DOHH2 (cell line): ENCODE measurements around the gene OPN4.

Experiments used
- H3F3A ChIP-seq: fragments of 200-600 bp; sonication (generic), shearing (Covaris generic); 2 replicates; pipeline ENCODE4 v1.6.0; 2016; ENCODE audit warnings: antibody characterized with exemption, mild to moderate bottlenecking; ENCODE audit not compliant: control insufficient read depth, insufficient read depth
- H3K27ac ChIP-seq: fragments of 200-600 bp; sonication (generic); 2 replicates; pipeline ENCODE4 v1.5.1; 2014; ENCODE audit warnings: low read depth, mild to moderate bottlenecking, low read length, moderate library complexity
- H3K27me3 ChIP-seq: fragments of 200-600 bp; sonication (generic); 2 replicates; pipeline ENCODE4 v1.6.1; 2014; ENCODE audit warnings: mild to moderate bottlenecking, low read length, mixed read lengths; ENCODE audit not compliant: control insufficient read depth
- H3K36me3 ChIP-seq: fragments of 200-600 bp; sonication (generic); 2 replicates; pipeline ENCODE4 v1.6.1; 2014; ENCODE audit warnings: mild to moderate bottlenecking, low read length, moderate library complexity, mixed read lengths; ENCODE audit not compliant: control insufficient read depth
- H3K4me1 ChIP-seq: fragments of 200-600 bp; sonication (generic); 2 replicates; pipeline ENCODE4 v1.6.1; 2014; ENCODE audit warnings: mild to moderate bottlenecking, low read length, mixed read lengths; ENCODE audit not compliant: control insufficient read depth
- H3K4me2 ChIP-seq: fragments of 200-600 bp; sonication (generic); 2 replicates; pipeline ENCODE4 v1.6.0; 2014; ENCODE audit warnings: mild to moderate bottlenecking, low read length, moderate library complexity
- H3K4me3 ChIP-seq: fragments of 200-600 bp; sonication (generic); 2 replicates; pipeline ENCODE4 v1.5.1; 2014; ENCODE audit warnings: mild to moderate bottlenecking, low read length, mixed read lengths
- H3K79me2 ChIP-seq: fragments of 200-600 bp; sonication (generic); 2 replicates; pipeline ENCODE4 v1.6.1; 2014; ENCODE audit warnings: mild to moderate bottlenecking, low read length, mixed read lengths; ENCODE audit not compliant: control insufficient read depth
- H3K9me2 ChIP-seq: fragments of 200-600 bp; sonication (generic); replicated peaks from 2 replicates; pipeline ENCODE4 v1.6.1; 2014; ENCODE audit warnings: mild to moderate bottlenecking, low read length, mixed read lengths; ENCODE audit not compliant: control insufficient read depth
- H3K9me3 ChIP-seq: fragments of 200-600 bp; sonication (generic); 2 replicates; pipeline ENCODE4 v1.6.1; 2014; ENCODE audit warnings: antibody characterized with exemption, low read length, mixed read lengths; ENCODE audit not compliant: control insufficient read depth, insufficient read depth
- H4K20me1 ChIP-seq: fragments of 200-600 bp; sonication (generic); 2 replicates; pipeline ENCODE4 v1.6.0; 2014; ENCODE audit warnings: low read depth, mild to moderate bottlenecking, antibody characterized with exemption, low read length, moderate library complexity; ENCODE audit not compliant: control insufficient read depth, insufficient read depth
- EZH2phosphoT487 ChIP-seq: fragments of 200-600 bp; sonication (generic); IDR thresholded peaks from 2 replicates; pipeline ENCODE4 v1.6.1; 2017; ENCODE audit warnings: borderline replicate concordance, mild to moderate bottlenecking, antibody characterized with exemption, low read length, moderate library complexity, mixed read lengths
- TF ChIP-seq, protein P1 (sequence below): fragments of 200-600 bp; sonication (generic); IDR thresholded peaks from one replicate; pipeline ENCODE4 v1.5.1; 2014; ENCODE audit warnings: antibody characterized with exemption, mild to moderate bottlenecking, low read depth, low read length; ENCODE audit not compliant: poor library complexity, severe bottlenecking

OPN4 gene

DNA sequence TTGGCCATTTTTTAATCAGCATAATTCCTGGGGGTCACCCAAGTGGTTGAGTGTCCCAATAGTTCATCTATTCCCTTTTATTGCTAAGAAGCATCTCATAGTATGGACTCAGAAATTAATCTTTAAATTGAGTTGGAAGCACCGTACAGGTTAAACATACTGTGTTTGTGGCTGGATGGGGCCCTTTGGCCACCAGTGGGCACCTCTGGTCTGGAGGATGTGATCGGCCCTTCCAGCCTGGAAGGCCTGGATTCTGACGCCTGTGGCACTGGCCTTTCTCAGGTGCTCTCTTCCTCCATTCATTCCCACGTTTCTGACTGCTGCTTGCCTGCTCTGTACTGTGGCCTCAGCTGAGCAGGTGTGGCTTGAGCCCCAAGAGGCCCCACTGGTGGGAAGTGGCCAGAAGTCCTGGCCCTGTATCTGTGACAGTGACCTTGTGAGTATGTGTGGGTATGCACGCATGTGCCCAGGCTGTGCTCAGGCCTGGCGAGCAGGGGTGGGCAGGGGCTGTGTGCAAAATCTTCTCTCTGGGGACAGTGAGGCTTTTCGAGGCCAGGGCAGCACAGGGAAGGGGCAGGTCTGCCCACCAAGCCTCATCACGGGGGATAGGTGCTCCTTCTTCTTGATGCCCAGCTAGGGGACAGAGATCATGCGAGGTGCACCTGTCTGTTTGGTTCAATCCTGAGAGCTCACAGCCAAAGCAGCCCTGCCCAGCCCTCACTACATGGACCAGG is 44.0 kb downstream of the OPN4 start:
- no peaks in the 10 kb centered on the region for H4K20me1 ChIP-seq
- TF ChIP-seq EZH2phosphoT487, result no peak
- TF ChIP-seq, protein P1, sequence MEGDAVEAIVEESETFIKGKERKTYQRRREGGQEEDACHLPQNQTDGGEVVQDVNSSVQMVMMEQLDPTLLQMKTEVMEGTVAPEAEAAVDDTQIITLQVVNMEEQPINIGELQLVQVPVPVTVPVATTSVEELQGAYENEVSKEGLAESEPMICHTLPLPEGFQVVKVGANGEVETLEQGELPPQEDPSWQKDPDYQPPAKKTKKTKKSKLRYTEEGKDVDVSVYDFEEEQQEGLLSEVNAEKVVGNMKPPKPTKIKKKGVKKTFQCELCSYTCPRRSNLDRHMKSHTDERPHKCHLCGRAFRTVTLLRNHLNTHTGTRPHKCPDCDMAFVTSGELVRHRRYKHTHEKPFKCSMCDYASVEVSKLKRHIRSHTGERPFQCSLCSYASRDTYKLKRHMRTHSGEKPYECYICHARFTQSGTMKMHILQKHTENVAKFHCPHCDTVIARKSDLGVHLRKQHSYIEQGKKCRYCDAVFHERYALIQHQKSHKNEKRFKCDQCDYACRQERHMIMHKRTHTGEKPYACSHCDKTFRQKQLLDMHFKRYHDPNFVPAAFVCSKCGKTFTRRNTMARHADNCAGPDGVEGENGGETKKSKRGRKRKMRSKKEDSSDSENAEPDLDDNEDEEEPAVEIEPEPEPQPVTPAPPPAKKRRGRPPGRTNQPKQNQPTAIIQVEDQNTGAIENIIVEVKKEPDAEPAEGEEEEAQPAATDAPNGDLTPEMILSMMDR, result no peak
- no peaks in the 10 kb centered on the region for H3K9me2 ChIP-seq
- H3K27me3 ChIP-seq, result peaks cover 8% of the 10 kb centered on the region
- H3K36me3 ChIP-seq, result no peaks in the 10 kb centered on the region
- no peak overlapping the region for H3K27ac ChIP-seq
- no peak overlapping the region for H3K4me2 ChIP-seq
- H3K4me3 ChIP-seq, result no peak overlapping the region
- no peaks in the 10 kb centered on the region for H3K4me1 ChIP-seq
- H3K79me2 ChIP-seq, result no peaks in the 10 kb centered on the region
- no peaks in the 10 kb centered on the region for H3F3A ChIP-seq
- H3K9me3 ChIP-seq, result no peaks in the 10 kb centered on the region

DNA sequence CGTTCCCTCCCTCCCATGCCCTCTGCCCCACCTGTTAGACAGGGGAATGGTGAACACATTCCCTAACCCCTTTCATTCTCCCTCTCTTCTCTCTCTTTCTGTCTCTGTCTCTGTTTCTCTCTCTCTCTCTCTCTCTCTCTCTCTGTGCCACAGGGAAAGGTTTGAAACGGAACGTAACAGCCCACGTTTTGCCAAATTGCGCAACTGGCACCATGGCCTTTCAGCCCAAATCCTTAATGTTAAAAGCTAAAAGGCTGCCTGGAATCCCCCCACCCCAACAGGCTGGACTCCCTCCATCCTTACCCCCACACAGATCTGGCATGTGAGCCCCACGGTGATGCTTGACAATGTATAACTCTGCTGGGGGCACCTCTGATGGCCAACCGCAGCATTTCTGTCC is 44.8 kb downstream of the OPN4 start:
- Histone ChIP-seq H3K36me3 (no peaks in the 10 kb centered on the region), H3K9me3 (no peaks in the 10 kb centered on the region), H3K4me1 (no peaks in the 10 kb centered on the region), H3K4me3 (no peak overlapping the region), H4K20me1 (no peaks in the 10 kb centered on the region), H3K9me2 (no peaks in the 10 kb centered on the region), H3F3A (no peaks in the 10 kb centered on the region), H3K79me2 (no peaks in the 10 kb centered on the region), H3K4me2 (no peak overlapping the region), H3K27me3 (peaks cover 6% of the 10 kb centered on the region), H3K27ac (no peak overlapping the region)
- no peak for TF ChIP-seq EZH2phosphoT487
- TF ChIP-seq, protein P1, result no peak

DNA sequence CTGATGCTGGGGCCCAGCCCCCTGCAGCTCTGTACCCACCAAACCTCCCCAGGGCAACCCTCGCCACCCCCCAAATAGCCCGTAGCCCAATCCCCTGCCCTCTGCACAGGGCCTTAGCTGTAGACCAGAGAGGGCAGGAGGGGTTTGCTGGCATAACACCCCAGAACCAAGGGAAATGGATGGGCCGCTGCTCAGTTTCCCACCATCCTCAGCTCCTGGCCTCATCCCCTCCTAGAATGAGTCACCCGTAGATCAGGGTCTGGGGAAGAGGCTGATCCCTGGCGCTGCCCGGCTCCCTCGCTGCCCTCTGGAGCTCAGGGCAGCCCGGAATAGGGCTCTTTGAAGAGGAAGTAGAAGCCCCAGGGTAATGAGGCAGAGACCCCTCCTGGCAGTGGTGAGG is 45.2 kb downstream of the OPN4 start:
- no peaks in the 10 kb centered on the region for H3K79me2 ChIP-seq
- no peak overlapping the region for H3K4me3 ChIP-seq
- H3K4me2 ChIP-seq, result no peak overlapping the region
- no peaks in the 10 kb centered on the region for H3K9me2 ChIP-seq
- H3K27ac ChIP-seq, result no peak overlapping the region
- TF ChIP-seq, protein P1, result no peak
- H3K9me3 ChIP-seq, result no peaks in the 10 kb centered on the region
- H3K4me1 ChIP-seq, result no peaks in the 10 kb centered on the region
- no peaks in the 10 kb centered on the region for H3K36me3 ChIP-seq
- H3F3A ChIP-seq, result no peaks in the 10 kb centered on the region
- peaks cover 4% of the 10 kb centered on the region; the same call in 1 of the 2 replicates for H3K27me3 ChIP-seq
- H4K20me1 ChIP-seq, result no peaks in the 10 kb centered on the region
